ENCODE data around the gene ACOT4. TPM values are rescaled to one million over a fixed set of nuclear protein-coding genes. Genes with fewer than 3 reads are reported as not detected.
"Not testable (repeated sequence)": the region's sequence is repeated elsewhere in the genome, so short reads cannot be mapped to it uniquely, and the experiment has no call there.

ACOT4 gene
- total RNA-seq, 2 experiments from 2014 or later: not detected

- no peaks in the 10 kb centered on the region for H3K9me2 ChIP-seq (ENCODE audit: insufficient read depth, low read length)
- no peaks in the 10 kb centered on the region for H3K9me3 ChIP-seq (ENCODE audit: low read length)
- H3K36me3 ChIP-seq (ENCODE audit: insufficient read depth, low read length): no peaks in the 10 kb centered on the region
- H3K27ac ChIP-seq (ENCODE audit: low read depth, low read length, poor library complexity, severe bottlenecking): no peak overlapping the region
- H3K4me2 ChIP-seq (ENCODE audit: low read length): peak overlapping the region; percentile 44; the same call in 1 of the 2 replicates
- DNase-seq (ENCODE audit: low spot score): no peak
- TF ChIP-seq CTCF (conservative IDR thresholded peaks at IDR 0.05; ENCODE audit: low read length) (no peak), EZH2phosphoT487 (IDR thresholded peaks at IDR 0.05; ENCODE audit: borderline replicate concordance, low read depth, low read length) (no peak)
- H3K4me3 ChIP-seq (ENCODE audit: low read depth, low read length, poor library complexity, severe bottlenecking): peak overlapping the region; percentile 14
- CTCF ChIA-PET (ENCODE audit: unreplicated experiment): no interaction called here
- H3K4me1 ChIP-seq (ENCODE audit: insufficient read depth, low read length, poor library complexity, severe bottlenecking): peaks cover 7% of the 10 kb centered on the region
- BruUV-seq (replicated peaks): no TSS peak
- intact Hi-C loops (cut with micrococcal nuclease; ENCODE audit: unreplicated experiment): loop anchor here (5.0 kb wide), 1 partner anchor 127 kb away; no protein-coding TSS in a partner anchor
- H4K20me1 ChIP-seq (ENCODE audit: insufficient read depth, low read length): no peaks in the 10 kb centered on the region
- peak overlapping the region; percentile 71; the same call in 1 of the 2 replicates for H2AFZ ChIP-seq (ENCODE audit: low read length)
- H3K79me2 ChIP-seq (ENCODE audit: insufficient read depth, low read depth, low read length): no peaks in the 10 kb centered on the region
- POLR2A ChIA-PET: interaction anchor here (0.7 kb wide), 1 partner anchor 194 kb away, joined by 4 read pairs; no protein-coding TSS in a partner anchor
Observed at GRCh38 chr14:73634011-73634833, 42.5 kb downstream of the ACOT4 start.

- CTCF ChIA-PET (ENCODE audit: unreplicated experiment); BruUV-seq (replicated peaks); H3K79me2 ChIP-seq (ENCODE audit: insufficient read depth, low read depth, low read length); H3K9me3 ChIP-seq (ENCODE audit: low read length); DNase-seq (ENCODE audit: low spot score); H3K4me1 ChIP-seq (ENCODE audit: insufficient read depth, low read length, poor library complexity, severe bottlenecking); intact Hi-C loops (cut with micrococcal nuclease; ENCODE audit: unreplicated experiment); H3K27ac ChIP-seq (ENCODE audit: low read depth, low read length, poor library complexity, severe bottlenecking); H4K20me1 ChIP-seq (ENCODE audit: insufficient read depth, low read length); H3K36me3 ChIP-seq (ENCODE audit: insufficient read depth, low read length); H3K4me3 ChIP-seq (ENCODE audit: low read depth, low read length, poor library complexity, severe bottlenecking); H3K4me2 ChIP-seq (ENCODE audit: low read length); H2AFZ ChIP-seq (ENCODE audit: low read length); H3K9me2 ChIP-seq (ENCODE audit: insufficient read depth, low read length): not testable (repeated sequence)
- POLR2A ChIA-PET: interaction anchor here (0.8 kb wide), 1 partner anchor 28 kb away, joined by 4 read pairs; no protein-coding TSS in a partner anchor
Observed at GRCh38 chr14:73636355-73636754, 44.7 kb downstream of the ACOT4 start.

GRCh38 chr14:73637830-73638229 is 46.2 kb downstream of the ACOT4 start:
- no peak for DNase-seq (ENCODE audit: low spot score)
- BruUV-seq (replicated peaks): no TSS peak
- Histone ChIP-seq H3K9me2 (ENCODE audit: insufficient read depth, low read length) (no peaks in the 10 kb centered on the region), H4K20me1 (ENCODE audit: insufficient read depth, low read length) (no peaks in the 10 kb centered on the region), H3K9me3 (ENCODE audit: low read length) (no peaks in the 10 kb centered on the region), H2AFZ (ENCODE audit: low read length) (no peak overlapping the region), H3K27ac (ENCODE audit: low read depth, low read length, poor library complexity, severe bottlenecking) (no peak overlapping the region), H3K4me2 (ENCODE audit: low read length) (no peak overlapping the region), H3K79me2 (ENCODE audit: insufficient read depth, low read depth, low read length) (no peaks in the 10 kb centered on the region), H3K4me1 (ENCODE audit: insufficient read depth, low read length, poor library complexity, severe bottlenecking) (peaks cover 7% of the 10 kb centered on the region), H3K36me3 (ENCODE audit: insufficient read depth, low read length) (no peaks in the 10 kb centered on the region), H3K4me3 (ENCODE audit: low read depth, low read length, poor library complexity, severe bottlenecking) (no peak overlapping the region)
- TF ChIP-seq CTCF (conservative IDR thresholded peaks at IDR 0.05; ENCODE audit: low read length) (no peak), EZH2phosphoT487 (IDR thresholded peaks at IDR 0.05; ENCODE audit: borderline replicate concordance, low read depth, low read length) (no peak)
- intact Hi-C loops (cut with micrococcal nuclease; ENCODE audit: unreplicated experiment): no loop called here
- ChIA-PET POLR2A (interaction anchor here (0.6 to 1.5 kb wide), 2 partner anchors 13 to 220 kb away, joined by 4 to 7 read pairs; no protein-coding TSS in a partner anchor), CTCF (ENCODE audit: unreplicated experiment) (interaction anchor here (0.6 kb wide), 1 partner anchor 143 kb away, joined by 3 read pairs; no protein-coding TSS in a partner anchor)

Data from OCI-LY7 (cell line).